GM10248 (cell line): ENCODE measurements around the gene SH3TC1.

ENCODE experiments used
- CTCF ChIA-PET: fragments of 300-600 bp; sonication (Branson Sonifier 250); formaldehyde crosslinking; extraction: SDS; loops from one replicate; lab custom pipeline; 2021; ENCODE audit warnings: antibody characterized with exemption; lab: Yijun Ruan, JAX
- POLR2A ChIA-PET: fragments of 350-650 bp; sonication (Branson Sonifier 250); formaldehyde crosslinking; extraction: SDS; loops from one replicate; lab custom pipeline; 2020; ENCODE audit warnings: antibody characterized with exemption; lab: Yijun Ruan, JAX
- DNase-seq: peaks from one replicate; pipeline ENCODE4 v3.0.0; 2012; ENCODE audit errors: extremely low spot score
- CTCF ChIP-seq: IDR thresholded peaks from 2 replicates; pipeline ENCODE4 v1.5.1; 2012; ENCODE audit warnings: mild to moderate bottlenecking, low read depth; ENCODE audit errors: extremely low read depth, missing control alignments, control extremely low read depth

SH3TC1 gene

GRCh38 chr4:8257854-8258253 is 58.8 kb downstream of the SH3TC1 start:
- CTCF ChIA-PET, result interaction anchor here (4.3 kb wide), 1 partner anchor 15 kb away, joined by 15 read pairs; no protein-coding TSS in a partner anchor
- no peak for DNase-seq
- TF ChIP-seq CTCF, result no peak
- POLR2A ChIA-PET, result no interaction called here

- TF ChIP-seq CTCF, result no peak
- POLR2A ChIA-PET, result no interaction called here
Observed at GRCh38 chr4:8258552-8259212, 59.6 kb downstream of the SH3TC1 start.

GRCh38 chr4:8259743-8260430 is 60.8 kb downstream of the SH3TC1 start:
- no peak for TF ChIP-seq CTCF
- CTCF ChIA-PET, result no interaction called here

More at GRCh38 chr4:8258552-8259212, 59.6 kb downstream of the SH3TC1 start:
- no peak for DNase-seq
- CTCF ChIA-PET, result interaction anchor here (4.3 kb wide), 1 partner anchor 16 kb away, joined by 15 read pairs; no protein-coding TSS in a partner anchor

GRCh38 chr4:8260656-8261111 is 61.6 kb downstream of the SH3TC1 start:
- DNase-seq, result no peak

More at GRCh38 chr4:8259743-8260430, 60.8 kb downstream of the SH3TC1 start:
- DNase-seq, result no peak
- POLR2A ChIA-PET, result no interaction called here

GRCh38 chr4:8261851-8262535 is 62.9 kb downstream of the SH3TC1 start:
- CTCF ChIA-PET, result no interaction called here
- POLR2A ChIA-PET, result no interaction called here
- no peak for TF ChIP-seq CTCF
- no peak for DNase-seq

More at GRCh38 chr4:8260656-8261111, 61.6 kb downstream of the SH3TC1 start:
- CTCF ChIA-PET, result no interaction called here
- POLR2A ChIA-PET, result no interaction called here
- TF ChIP-seq CTCF, result no peak

GRCh38 chr4:8262637-8263322 is 63.7 kb downstream of the SH3TC1 start:
- ChIA-PET CTCF (no interaction called here), POLR2A (interaction anchor here (0.7 kb wide), 1 partner anchor 38 kb away, joined by 3 read pairs; no protein-coding TSS in a partner anchor)
- no peak for DNase-seq
- TF ChIP-seq CTCF, result no peak
